Omental fat pad (tissue), 4 donors: ENCODE results near the gene MFF. TPM values are rescaled to one million over a fixed set of nuclear protein-coding genes. Genes with fewer than 3 reads are reported as not detected.

ENCODE experiments used
- total RNA-seq, 4 donors: library from RNA; depleted of rRNA; stranded (reverse); fragments of >200 nt; gene quantifications; one replicate each; pipeline ENCODE4 v1.1.0, GENCODE V29; 2016

The MFF gene
- total RNA-seq, 4 donors from 2014 or later: 67.1 to 98.0 (median 87.4) TPM

Other genes with a start within 250 kb of the MFF start
- 1 to 10 TPM in 1 of 4 donors, under 1 TPM in 3; 0.38 to 1.9 (median 0.64) TPM for gene COL4A4, start 161.0 kb upstream of the MFF start, total RNA-seq
- gene COL4A3, start 160.6 kb upstream of the MFF start, total RNA-seq: 1 to 10 TPM in 1 of 4 donors, under 1 TPM in 3; 0.24 to 1.7 (median 0.37) TPM
- gene TM4SF20, start 54.1 kb downstream of the MFF start, total RNA-seq: not detected
- gene SCYGR1, start 62.7 kb downstream of the MFF start, total RNA-seq: not detected
- 100 to 1,000 TPM in 3 of 4 donors, 10 to 100 TPM in 1; 85.7 to 265 (median 186) TPM for gene AGFG1, start 146.9 kb downstream of the MFF start, total RNA-seq